Nephron progenitor cell (in vitro differentiated cells): ENCODE results near the gene COMP.

ENCODE experiments used
- DNase-seq: peaks from one replicate; pipeline ENCODE4 v3.0.0; 2021
- H3K27ac Mint-ChIP-seq: 2 replicates; pipeline ENCODE4 v1.8.0; 2021; ENCODE audit warnings: mild to moderate bottlenecking, moderate library complexity, mixed read lengths
- H3K27me3 Mint-ChIP-seq: 2 replicates; pipeline ENCODE4 v1.8.0; 2021; ENCODE audit warnings: mild to moderate bottlenecking, low read depth, mixed read lengths; ENCODE audit not compliant: poor library complexity
- H3K36me3 Mint-ChIP-seq: 2 replicates; pipeline ENCODE4 v1.8.0; 2021; ENCODE audit warnings: low read depth, mixed read lengths
- H3K4me1 Mint-ChIP-seq: 2 replicates; pipeline ENCODE4 v1.8.0; 2021; ENCODE audit warnings: mixed read lengths
- H3K4me3 Mint-ChIP-seq: 2 replicates; pipeline ENCODE4 v1.8.0; 2021; ENCODE audit warnings: mild to moderate bottlenecking, moderate library complexity, mixed read lengths
- H3K9me3 Mint-ChIP-seq: 2 replicates; pipeline ENCODE4 v1.8.0; 2021; ENCODE audit warnings: mild to moderate bottlenecking, moderate library complexity, mixed read lengths
- TF ChIP-seq, protein P1 (sequence below): fragments of 200-600 bp; sonication (generic); IDR thresholded peaks from 2 replicates; pipeline ENCODE4 v1.5.0; 2021; ENCODE audit warnings: antibody characterized with exemption

The COMP gene

DNA sequence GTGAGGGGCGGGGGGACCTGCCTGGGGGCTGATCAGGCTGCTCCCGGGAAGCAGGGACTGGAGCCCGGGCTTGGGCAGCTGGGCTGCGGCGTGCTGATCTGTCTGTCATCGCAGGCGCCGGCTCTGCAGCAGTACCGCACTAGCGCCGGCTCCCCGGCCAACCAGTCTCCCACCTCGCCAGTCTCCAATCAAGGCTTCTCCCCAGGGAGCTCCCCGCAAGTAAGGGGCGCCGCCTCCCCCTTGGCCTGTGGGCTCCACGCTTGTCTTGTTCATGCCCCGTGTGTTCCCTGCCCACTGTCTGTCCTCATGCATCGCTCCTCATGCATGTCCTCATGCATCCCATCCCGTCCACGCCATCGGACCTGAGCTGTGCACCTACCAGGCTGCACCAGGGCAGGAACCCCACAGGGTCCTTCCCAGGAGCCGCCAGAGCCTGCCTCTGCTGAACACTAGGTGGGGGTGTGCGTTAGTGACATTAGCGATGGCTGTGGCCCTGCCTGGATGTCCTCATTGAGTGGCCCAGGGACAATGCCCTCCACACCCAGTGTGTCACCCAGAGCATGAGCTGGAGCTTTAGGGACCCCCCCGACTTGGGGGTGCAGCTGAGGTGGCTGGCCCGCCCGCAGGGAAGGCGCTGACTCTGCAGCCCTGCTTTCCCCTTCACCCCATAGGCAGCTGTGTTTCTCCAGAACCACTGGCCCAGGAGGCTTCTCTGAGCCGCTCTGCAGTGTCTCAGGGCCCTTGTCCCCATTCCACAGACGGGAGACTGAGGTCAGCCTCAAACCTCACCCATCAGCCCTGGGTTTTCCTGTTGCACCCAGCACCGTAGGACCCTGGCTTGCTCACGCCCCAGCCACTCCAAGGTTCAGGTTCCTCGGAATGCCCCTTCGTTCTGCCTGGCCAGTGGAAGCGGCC is 19.5 kb downstream of the COMP start:
- H3K9me3 Mint-ChIP-seq: no peaks in the 10 kb centered on the region
- H3K4me1 Mint-ChIP-seq: peaks cover 17% of the 10 kb centered on the region
- H3K27ac Mint-ChIP-seq: no peak overlapping the region
- DNase-seq: no peak
- H3K4me3 Mint-ChIP-seq: no peak overlapping the region
- H3K36me3 Mint-ChIP-seq: peaks cover 3% of the 10 kb centered on the region
- TF ChIP-seq, protein P1, sequence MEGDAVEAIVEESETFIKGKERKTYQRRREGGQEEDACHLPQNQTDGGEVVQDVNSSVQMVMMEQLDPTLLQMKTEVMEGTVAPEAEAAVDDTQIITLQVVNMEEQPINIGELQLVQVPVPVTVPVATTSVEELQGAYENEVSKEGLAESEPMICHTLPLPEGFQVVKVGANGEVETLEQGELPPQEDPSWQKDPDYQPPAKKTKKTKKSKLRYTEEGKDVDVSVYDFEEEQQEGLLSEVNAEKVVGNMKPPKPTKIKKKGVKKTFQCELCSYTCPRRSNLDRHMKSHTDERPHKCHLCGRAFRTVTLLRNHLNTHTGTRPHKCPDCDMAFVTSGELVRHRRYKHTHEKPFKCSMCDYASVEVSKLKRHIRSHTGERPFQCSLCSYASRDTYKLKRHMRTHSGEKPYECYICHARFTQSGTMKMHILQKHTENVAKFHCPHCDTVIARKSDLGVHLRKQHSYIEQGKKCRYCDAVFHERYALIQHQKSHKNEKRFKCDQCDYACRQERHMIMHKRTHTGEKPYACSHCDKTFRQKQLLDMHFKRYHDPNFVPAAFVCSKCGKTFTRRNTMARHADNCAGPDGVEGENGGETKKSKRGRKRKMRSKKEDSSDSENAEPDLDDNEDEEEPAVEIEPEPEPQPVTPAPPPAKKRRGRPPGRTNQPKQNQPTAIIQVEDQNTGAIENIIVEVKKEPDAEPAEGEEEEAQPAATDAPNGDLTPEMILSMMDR: peak; percentile 37
- H3K27me3 Mint-ChIP-seq: peaks cover 8% of the 10 kb centered on the region

DNA sequence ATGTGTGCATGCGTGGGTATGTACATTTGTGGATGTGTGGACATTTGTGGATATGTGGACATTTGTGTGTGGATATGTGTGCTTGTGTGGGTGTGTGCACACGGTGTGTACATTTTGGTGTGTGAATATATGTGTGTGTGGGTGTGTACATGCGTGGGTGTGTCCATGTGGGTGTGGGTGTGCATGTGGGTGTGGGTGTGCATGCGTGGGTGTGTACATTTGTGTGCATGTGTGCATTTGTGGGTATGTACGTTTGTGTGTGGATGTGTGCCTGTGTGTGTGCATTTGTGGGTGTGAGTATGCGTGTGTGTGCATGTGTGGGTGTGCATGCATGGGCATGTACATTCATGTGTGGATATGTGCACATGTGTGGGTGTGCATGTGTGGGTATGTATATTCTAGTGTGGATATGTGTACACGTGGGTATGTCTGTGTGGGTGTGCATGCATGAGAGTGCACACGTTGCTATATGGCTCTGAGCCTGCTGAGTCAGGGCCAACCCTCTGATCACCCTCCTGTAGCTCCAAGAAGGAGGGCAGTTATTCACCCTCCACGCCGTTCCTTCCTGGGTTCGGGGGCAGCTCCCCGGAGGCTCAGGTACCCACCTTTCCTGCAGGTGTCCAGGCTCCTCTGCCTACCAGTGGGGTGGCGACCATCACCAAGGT is 20.3 kb downstream of the COMP start:
- TF ChIP-seq, protein P1: no peak
- Mint-ChIP-seq H3K27ac (peak overlapping the region; percentile 32), H3K4me1 (peaks cover 13% of the 10 kb centered on the region), H3K4me3 (no peak overlapping the region), H3K9me3 (no peaks in the 10 kb centered on the region), H3K27me3 (peaks cover 4% of the 10 kb centered on the region), H3K36me3 (peaks cover 4% of the 10 kb centered on the region)
- DNase-seq: no peak

DNA sequence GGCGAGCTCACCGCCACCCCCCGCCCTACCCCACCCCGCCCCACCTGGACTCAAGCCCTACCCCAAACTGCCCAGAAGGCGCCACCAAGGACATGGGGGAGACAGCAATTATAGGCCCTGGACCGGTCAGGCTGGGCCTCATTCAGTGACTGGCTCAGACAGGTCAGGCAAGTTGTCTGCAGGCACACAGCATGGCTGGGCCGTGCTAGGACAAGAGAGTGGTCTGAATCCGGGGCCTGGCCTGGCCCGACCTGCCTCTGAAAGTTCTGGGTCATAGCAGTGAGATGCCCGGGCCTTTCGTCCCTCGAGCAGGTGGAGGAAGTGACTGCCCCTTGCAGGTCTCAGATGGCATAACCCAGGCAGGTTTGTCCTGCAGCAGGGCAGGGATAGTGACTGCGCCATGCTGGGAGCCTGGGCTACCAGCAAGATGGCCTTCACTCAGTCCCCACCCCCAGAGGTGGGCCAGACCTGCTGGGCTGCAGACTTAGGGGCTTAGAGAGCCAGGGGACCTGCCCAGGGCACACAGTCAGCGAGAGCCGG is 21.0 kb downstream of the COMP start:
- DNase-seq: no peak
- TF ChIP-seq, protein P1: no peak
- H3K4me3 Mint-ChIP-seq: no peak overlapping the region
- no peak overlapping the region for H3K27ac Mint-ChIP-seq
- peaks cover 4% of the 10 kb centered on the region for H3K36me3 Mint-ChIP-seq
- no peaks in the 10 kb centered on the region for H3K9me3 Mint-ChIP-seq
- H3K4me1 Mint-ChIP-seq: peaks cover 13% of the 10 kb centered on the region
- H3K27me3 Mint-ChIP-seq: peaks cover 4% of the 10 kb centered on the region

DNA sequence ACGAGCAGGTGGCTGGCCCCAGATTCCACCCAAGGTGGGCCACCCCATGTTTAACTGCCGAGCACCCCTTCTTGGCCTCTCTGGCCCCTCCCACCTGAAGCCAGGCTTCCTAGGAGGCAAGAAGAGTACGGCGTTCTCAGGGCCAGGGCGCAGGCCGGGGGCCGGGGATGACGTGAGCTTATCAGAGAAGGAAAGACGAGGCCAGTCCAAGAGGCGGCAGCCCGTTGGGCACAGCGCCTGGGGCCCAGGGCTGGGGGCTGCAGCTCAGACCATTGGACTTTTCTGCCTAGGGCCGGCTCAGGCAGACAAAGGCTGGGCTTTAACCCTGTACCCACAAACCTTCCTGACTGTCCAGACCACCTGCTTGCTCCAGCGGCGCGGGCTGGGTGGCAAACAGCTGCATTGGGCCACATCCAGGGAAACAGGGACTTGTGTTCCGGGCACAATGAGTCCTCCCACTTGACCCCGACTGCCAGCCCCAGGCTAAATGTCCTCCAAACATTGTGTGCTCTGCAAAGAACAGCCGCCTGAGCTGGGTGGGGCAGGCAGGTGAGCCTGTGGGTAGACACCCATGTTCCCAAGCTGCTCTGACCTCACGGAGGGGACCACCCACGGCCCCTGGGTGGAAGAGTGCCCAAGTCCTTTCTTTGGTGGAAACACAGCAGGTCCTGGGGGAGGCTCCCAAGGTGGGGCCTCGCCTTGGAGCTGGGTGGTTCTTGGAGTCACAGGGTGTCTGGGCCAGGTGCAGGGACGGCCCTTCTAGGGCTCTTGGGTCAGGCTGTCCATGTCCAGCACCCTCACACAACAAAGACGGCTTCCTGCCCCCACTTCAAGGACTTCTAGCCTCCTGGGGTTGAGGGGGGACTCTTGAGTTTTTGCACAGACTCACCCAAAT is 21.9 kb downstream of the COMP start:
- Mint-ChIP-seq H3K36me3 (peaks cover 4% of the 10 kb centered on the region), H3K27me3 (peaks cover 4% of the 10 kb centered on the region), H3K27ac (no peak overlapping the region), H3K9me3 (no peaks in the 10 kb centered on the region), H3K4me1 (peaks cover 13% of the 10 kb centered on the region), H3K4me3 (no peak overlapping the region)
- no peak for DNase-seq
- TF ChIP-seq, protein P1: no peak

DNA sequence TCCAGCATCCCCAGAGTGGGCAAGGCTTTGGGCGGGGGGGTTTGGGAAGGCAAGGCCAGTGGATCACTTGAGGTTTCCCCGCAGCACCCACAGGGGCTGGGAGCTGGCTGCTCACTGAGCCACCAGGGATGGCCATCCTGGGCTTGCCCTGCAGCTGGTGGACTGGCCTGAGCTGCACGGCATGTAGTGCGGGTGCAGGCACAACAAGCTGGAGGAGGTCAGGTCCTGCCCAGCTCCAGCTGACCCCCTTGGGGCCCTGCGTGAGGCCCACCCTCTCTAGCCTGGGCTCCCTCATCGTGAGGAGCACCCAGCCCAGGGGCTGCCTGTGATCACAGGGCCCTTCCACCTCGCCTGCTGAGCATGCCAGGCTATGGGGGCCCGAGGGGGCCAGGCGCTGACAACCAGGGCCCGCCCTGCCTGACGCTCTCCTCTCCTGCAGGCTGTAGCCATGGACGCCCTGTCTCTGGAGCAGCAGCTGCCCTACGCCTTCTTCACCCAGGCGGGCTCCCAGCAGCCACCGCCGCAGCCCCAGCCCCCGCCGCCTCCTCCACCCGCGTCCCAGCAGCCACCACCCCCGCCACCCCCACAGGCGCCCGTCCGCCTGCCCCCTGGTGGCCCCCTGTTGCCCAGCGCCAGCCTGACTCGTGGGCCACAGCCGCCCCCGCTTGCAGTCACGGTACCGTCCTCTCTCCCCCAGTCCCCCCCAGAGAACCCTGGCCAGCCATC is 22.9 kb downstream of the COMP start:
- Mint-ChIP-seq H3K4me1 (peaks cover 23% of the 10 kb centered on the region), H3K27me3 (peaks cover 4% of the 10 kb centered on the region), H3K27ac (no peak overlapping the region)

More for the DNA sequence above, 22.9 kb downstream of the COMP start:
- Mint-ChIP-seq H3K4me3 (no peak overlapping the region), H3K36me3 (peaks cover 4% of the 10 kb centered on the region), H3K9me3 (no peaks in the 10 kb centered on the region)
- DNase-seq: peak; percentile 63
- TF ChIP-seq, protein P1: peak; percentile 20
